Measurements from ENCODE around the gene IER3. TPM values are rescaled to one million over a fixed set of nuclear protein-coding genes. Genes with fewer than 3 reads are reported as not detected.

IER3 gene
- total RNA-seq, 1 experiment from 2014 or later, result 348 TPM

GRCh38 chr6:30747902-30748769, 3.8 kb upstream of the IER3 start:
- peak; percentile 46 for DNase-seq (ENCODE audit: low read depth)

DNA sequence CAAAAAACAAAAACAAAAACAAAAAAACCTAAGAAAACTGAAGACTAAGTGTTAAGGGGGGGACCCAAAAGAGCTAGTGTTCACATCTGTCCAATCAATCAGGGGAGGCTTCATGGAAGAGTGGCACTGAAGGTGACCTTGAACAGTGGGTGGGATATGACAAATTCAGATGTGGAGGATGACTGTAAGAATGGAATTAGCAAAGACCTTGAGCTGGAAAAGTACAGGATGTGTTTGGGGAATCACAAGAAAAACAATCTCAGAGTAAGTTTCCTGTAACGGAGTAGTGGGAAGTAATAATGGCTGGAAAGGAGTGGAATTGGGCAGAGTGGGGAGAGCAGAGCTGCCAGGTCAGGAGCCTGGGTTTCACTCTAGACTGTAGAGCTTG, 2.9 kb upstream of the IER3 start:
- DNase-seq (ENCODE audit: low read depth), result peak; percentile 44

DNA sequence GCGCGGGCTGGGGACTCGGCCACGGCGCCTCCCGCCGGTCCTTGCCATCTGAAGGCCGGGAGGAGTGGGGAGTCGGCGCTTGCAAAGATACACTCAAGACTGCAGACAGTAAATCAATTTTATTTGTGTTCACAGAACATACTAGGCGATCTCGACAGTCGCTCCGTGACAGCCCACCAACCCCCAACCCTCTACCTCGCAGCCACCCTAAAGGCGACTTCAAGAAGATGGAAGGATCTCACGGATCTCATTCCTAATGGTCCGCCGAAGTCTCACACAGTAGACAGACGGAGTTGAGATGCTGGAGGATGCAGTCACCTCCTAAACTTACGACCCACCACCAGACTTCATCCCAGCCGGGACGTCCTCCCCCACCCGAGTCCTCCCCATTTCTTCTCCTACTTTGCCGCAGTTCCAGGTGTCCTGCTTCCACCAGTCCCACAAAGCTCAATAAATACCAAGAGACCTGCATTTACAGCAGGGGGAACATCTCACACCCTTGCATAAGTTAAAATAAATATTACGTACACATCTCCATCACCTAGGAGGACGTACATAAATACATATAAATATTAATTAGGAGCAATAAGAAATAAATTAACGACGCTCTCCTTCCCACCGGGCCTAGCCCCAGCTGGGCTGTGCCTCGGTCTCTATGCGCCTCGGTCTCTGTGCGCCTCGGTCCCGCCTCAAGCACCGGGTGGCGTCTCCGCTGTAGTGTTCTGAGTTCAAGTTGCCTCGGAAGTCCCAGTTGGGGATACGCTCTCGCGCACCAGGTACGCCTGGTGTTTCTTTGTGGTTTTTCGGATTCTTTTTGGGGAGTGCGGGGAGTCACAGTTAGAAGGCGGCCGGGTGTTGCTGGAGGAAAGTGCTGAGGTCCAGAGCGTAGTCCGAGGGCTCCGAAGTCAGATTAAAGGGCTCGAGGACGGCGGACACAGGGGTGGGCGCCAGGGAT, 971 bp downstream of the IER3 start:
- DNase-seq (ENCODE audit: low read depth), result peak; percentile 57

- DNase-seq (ENCODE audit: low read depth), result peak; percentile 99
Observed at GRCh38 chr6:30742316-30743098, 1.8 kb downstream of the IER3 start, which contains the start of gene FLOT1. Gene FLOT1 (minus strand): TSS chr6:30742687. CDS start chr6:30742189, 498 bp downstream.

DNA sequence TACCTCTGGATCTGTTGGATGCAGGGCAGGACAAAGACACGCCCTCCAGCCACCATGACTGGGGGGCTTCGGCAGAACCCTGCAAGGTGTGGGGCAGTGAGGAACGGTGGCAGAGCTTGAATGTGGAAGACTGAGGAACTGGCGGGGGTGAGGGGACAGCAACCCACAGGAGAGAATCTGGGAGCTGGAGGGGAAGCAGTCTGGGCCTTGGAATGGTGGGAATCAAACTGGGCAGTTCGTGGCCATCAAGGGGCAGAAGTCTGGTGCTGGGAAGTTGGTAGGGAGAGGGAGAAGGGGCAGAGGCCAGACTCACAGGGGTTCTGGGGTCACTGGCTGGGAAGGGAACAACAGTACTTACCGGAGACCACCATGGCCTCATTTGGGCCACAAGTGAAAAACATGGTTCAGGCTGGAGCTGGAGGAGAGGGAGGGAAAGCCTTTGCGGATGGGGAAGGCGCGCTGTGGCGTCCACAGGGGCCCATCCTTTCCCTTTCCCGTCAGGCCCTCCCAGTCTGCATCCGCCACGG, 2.5 kb downstream of the IER3 start:
- DNase-seq (ENCODE audit: low read depth), result no peak

DNA sequence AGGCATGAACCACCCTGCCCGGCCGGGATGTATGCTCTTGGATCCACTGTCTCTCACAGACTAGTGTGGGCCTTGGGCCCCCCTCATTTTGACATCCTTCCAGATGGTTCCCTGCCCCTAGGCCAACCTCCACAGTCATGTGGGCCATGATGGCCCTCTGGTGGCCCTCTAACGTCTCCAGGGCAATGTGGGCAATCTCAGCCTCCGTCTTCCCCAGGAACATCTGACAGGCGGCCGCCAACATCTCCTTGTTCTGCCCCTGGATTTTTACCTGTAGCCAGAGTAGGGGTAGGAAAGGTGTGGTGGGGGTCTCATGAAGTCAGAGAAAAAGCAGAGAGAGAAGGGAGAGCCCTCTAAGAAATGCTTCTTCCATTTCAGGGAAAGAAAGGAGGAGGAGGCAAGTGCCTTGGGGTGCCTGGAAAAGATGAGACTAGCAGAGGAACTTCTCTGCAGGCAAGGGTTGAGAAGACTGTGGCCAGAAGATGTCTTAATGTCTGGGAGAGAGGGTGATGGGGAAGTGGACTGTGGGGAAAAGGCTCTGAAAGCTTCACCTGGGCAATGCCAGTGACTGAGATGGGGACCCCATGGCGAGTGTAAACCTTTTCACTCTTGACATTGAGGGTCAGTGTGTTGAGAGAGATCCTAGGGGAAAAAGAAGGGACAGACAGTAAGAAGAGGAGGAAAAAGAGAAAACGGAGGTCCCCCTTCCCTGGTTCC, 3.1 kb downstream of the IER3 start:
- DNase-seq (ENCODE audit: low read depth), result peak; percentile 59

GRCh38 chr6:30740540-30740870, 3.8 kb downstream of the IER3 start:
- DNase-seq (ENCODE audit: low read depth), result peak; percentile 27

GRCh38 chr6:30738532-30738931, 5.8 kb downstream of the IER3 start:
- no peak for DNase-seq (ENCODE audit: low read depth)

DNA sequence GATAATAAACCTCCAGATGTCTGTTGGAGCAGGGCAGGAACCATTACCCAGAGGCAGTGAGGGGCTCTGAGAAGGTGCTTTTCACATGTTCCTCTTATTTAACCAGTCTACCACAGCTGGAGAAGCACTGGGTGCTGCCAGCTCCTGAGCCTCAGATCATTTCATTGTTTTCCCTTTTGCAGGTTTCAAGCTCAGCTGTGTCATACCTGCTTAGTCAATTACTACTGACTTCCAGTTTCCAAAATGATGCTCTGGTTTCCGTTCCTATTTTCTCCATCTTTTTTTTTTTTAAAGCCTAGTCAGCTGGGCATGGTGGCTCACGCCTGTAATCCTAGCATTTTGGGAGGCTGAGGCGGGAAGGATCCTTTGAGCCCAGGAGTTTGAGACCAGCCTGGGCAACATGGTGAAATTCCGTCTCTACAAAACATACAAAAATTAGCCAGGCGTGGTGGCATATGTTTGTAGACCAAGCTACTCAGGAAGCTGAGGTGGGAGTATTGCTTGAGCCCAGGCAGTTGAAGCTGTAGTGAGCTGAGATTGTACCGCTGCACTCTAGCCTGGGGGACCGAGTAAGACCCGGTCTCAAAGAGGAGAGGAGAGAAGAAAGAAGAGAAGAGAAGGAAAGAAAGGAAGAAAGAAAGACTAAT, 8.6 kb downstream of the IER3 start:
- no peak for DNase-seq (ENCODE audit: low read depth)

DNA sequence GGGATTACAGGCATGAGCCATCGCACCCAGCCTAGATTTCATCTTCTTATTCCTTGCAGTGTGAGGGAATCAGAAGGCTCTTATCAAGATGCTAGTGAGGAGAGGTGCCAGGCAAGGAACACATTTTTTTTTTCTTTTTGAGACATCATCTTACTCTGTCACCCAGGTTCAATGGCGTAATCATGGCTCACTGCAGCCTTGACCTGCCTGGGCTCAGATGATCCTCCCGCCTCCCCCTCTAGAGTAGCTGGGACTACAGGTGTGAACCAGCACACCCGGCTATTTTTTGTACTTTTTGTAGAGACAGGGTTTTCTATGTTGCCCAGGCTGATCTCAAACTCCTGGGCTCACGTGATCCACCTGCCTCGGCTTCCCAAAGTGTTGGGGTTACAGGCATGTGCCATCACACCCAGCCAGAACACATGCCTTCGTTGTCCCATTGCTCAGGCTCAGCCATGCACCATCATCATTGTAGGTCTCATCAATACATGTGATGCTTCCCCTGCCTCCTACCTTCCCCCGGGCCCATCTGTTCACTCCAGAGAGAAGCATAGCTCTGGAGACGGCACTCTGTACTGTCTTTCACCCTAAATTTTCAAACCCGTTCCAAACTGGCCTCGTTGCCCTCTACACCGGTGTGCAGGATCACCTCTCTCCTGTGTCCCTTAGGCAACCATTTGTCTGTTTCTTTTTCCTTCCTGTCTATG, 12.0 kb downstream of the IER3 start:
- DNase-seq (ENCODE audit: low read depth), result no peak

- peak; percentile 49 for DNase-seq (ENCODE audit: low read depth)
Observed at GRCh38 chr6:30730601-30731435, 13.5 kb downstream of the IER3 start.

DNA sequence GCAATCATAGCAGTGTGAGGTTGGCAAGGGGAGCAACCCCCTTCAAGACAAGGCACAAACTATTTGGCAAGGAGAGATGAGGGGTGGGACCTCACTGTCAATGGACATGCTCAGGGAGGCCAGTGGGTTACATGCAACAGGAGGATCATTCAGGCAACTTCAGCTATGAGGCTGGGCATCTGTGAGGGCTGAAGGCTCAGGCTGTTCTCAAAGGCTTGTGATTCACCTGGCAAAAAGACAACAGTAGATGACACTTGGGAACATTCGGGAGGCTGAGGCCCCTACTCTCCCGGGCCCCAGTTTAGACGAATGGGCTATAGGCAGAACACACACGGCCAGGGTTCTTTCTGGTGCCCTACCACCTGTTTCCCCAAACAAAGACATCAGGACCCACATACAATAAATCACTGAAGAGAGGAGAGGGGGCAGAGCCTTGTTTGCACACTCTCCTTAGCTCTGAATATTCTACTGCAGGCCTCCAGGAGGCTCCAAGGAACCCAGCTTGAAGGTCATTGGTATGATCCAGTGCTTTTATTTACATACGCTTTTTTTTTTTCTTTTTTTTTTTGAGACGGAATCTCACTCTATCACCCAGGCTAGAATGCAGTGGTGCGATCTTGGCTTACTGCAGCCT, 16.3 kb downstream of the IER3 start:
- peak; percentile 60 for DNase-seq (ENCODE audit: low read depth)

GRCh38 chr6:30726506-30727413, 17.6 kb downstream of the IER3 start:
- peak; percentile 56 for DNase-seq (ENCODE audit: low read depth)

- peak; percentile 93 for DNase-seq (ENCODE audit: low read depth)
Observed at GRCh38 chr6:30725713-30726505, 18.4 kb downstream of the IER3 start.

DNA sequence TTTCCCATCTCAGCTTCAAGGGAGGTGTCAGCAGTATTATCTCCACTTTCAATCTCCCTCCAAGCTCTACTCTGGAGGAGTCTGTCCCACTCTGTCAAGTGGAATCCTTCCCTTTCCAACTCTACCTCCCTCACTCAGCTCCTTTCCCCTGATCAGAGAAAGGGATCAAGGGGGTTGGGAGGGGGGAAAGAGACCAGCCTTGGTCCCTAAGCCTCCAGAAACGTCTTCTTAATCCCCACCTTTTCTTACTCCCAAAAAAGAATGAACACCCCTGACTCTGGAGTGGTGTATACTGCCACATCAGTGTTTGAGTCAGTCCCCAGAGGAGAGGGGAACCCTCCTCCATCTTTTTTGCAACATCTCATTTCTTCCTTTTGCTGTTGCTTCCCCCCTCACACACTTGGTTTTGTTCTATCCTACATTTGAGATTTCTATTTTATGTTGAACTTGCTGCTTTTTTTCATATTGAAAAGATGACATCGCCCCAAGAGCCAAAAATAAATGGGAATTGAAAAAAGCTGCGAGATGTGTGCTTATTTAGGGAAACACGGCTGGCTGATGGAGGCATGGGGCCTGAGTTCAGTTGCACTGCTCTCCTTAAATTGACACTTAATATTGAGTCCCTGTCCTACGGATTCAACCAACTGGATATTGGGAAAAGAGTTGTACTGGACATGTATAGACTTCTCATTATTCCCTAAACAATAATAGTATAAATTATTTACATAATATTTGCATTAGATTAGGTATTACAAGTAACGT, 19.3 kb downstream of the IER3 start:
- DNase-seq (ENCODE audit: low read depth), result peak; percentile 64
